Small intestine (tissue), 16 donors: ENCODE results near the gene ZNF224. TPM values are rescaled to one million over a fixed set of nuclear protein-coding genes. Genes with fewer than 3 reads are reported as not detected.

Experiments
- DNase-seq, 2 donors: peaks; one replicate each; pipeline versions ENCODE4 v3.0.0 to v3.0.0-alpha.2; 2013
- FAIRE-seq: peaks from 2 replicates; lab custom pipeline; 2012; peaks lifted over from hg19 to GRCh38; lab: Jason Lieb, UNC
- H3K27ac ChIP-seq, 3 donors: one replicate each; pipeline ENCODE4 v1.5.1; 2013; ENCODE audit warnings: low read length in 2 of 3, mild to moderate bottlenecking in 2 of 3, control low read depth in 1 of 3, inconsistent platforms in 1 of 3, low read depth in 1 of 3, moderate library complexity in 1 of 3
- H3K27me3 ChIP-seq, 3 donors: one replicate each; pipeline ENCODE4 v1.6.1; 2013; ENCODE audit warnings: low read length in 3 of 3, inconsistent platforms in 1 of 3; ENCODE audit not compliant: control insufficient read depth in 3 of 3, insufficient read depth in 3 of 3
- H3K36me3 ChIP-seq, 3 donors: one replicate each; pipeline ENCODE4 v1.6.1; 2013; ENCODE audit warnings: low read length in 3 of 3, inconsistent platforms in 1 of 3, low read depth in 1 of 3, mild to moderate bottlenecking in 1 of 3, moderate library complexity in 1 of 3; ENCODE audit not compliant: control insufficient read depth in 3 of 3, insufficient read depth in 2 of 3
- H3K4me1 ChIP-seq, 3 donors: one replicate each; pipeline ENCODE4 v1.6.1; 2013; ENCODE audit warnings: low read length in 2 of 3, inconsistent platforms in 1 of 3, low read depth in 1 of 3, mild to moderate bottlenecking in 1 of 3, moderate library complexity in 1 of 3; ENCODE audit not compliant: control insufficient read depth in 3 of 3, insufficient read depth in 2 of 3
- H3K4me3 ChIP-seq, 3 donors: one replicate each; pipeline ENCODE4 v1.5.1; 2013; ENCODE audit warnings: low read length in 3 of 3, control low read depth in 1 of 3, inconsistent platforms in 1 of 3, low read depth in 1 of 3, mild to moderate bottlenecking in 1 of 3, moderate library complexity in 1 of 3
- H3K9me3 ChIP-seq, 2 donors: one replicate each; pipeline ENCODE4 v1.6.1; 2013; ENCODE audit warnings: low read depth in 1 of 2, low read length in 1 of 2; ENCODE audit not compliant: control insufficient read depth in 2 of 2, insufficient read depth in 1 of 2
- WGBS, 3 donors: extraction: QIAGEN DNeasy Blood & Tissue Kit; methylation state at CpG; one replicate each; pipeline ENCODE4 v1.1.7; 2013; 5-methylcytosine and 5-hydroxymethylcytosine counted together
- long read RNA-seq, 10 donors: transcript quantifications; one replicate each; lab custom pipeline, GENCODE V29; 2026
- polyA plus RNA-seq, 4 donors: library from polyadenylated mRNA; stranded (reverse) in 3 of 4; unstranded in 1 of 4; fragments of 200-250 nt in 3 of 4; fragments of 120-200 nt in 1 of 4; gene quantifications; one replicate each; pipeline versions ENCODE4 v1.2.1 to v1.2.3, GENCODE V29; 2013
- donor health status: healthy with polysubstance abuse.
- donor health status: control.
- donor health status: control.
- donor health status: Bipolar disorder and iron deficiency.
- donor health status: healthy.

The ZNF224 gene
- 10 to 100 TPM in 3 of 4 donors, 1 to 10 TPM in 1; 8.3 to 46.4 (median 22.8) TPM for polyA plus RNA-seq
- long read RNA-seq, donor 1, transcript ZNF224-208 (1 exons, 2,994 nt): minor isoform, 12 of 32 reads
- long read RNA-seq, donor 1, transcript ZNF224-203 (1 exons, 1,552 nt): major isoform, 18 of 32 reads
- long read RNA-seq, donor 1, partial matches to known transcripts: 0 of 32 reads
- long read RNA-seq, donor 1, other reads (novel, unspliced or antisense): 0 of 32 reads
- long read RNA-seq, donor 2, transcript ZNF224-208 (1 exons, 2,994 nt): major isoform, 5 of 9 reads
- long read RNA-seq, donor 2, partial matches to known transcripts: 0 of 9 reads
- long read RNA-seq, donor 2, other reads (novel, unspliced or antisense): 0 of 9 reads
- long read RNA-seq, donor 3, transcript ZNF224-208 (1 exons, 2,994 nt): major isoform, 9 of 20 reads
- long read RNA-seq, donor 3, transcript ZNF224-203 (1 exons, 1,552 nt): major isoform, 9 of 20 reads
- long read RNA-seq, donor 3, partial matches to known transcripts: 0 of 20 reads
- long read RNA-seq, donor 3, other reads (novel, unspliced or antisense): 0 of 20 reads
- long read RNA-seq, donor 4: 0 reads
- long read RNA-seq, donor 5, transcript ZNF224-208 (1 exons, 2,994 nt): major isoform, 5 of 9 reads
- long read RNA-seq, donor 5, partial matches to known transcripts: 0 of 9 reads
- long read RNA-seq, donor 5, other reads (novel, unspliced or antisense): 0 of 9 reads
- long read RNA-seq, donor 6, transcript ZNF224-208 (1 exons, 2,994 nt): major isoform, 5 of 12 reads
- long read RNA-seq, donor 6, partial matches to known transcripts: 0 of 12 reads
- long read RNA-seq, donor 6, other reads (novel, unspliced or antisense): 0 of 12 reads
- long read RNA-seq, donor 7, transcript ZNF224-208 (1 exons, 2,994 nt): major isoform, 9 of 13 reads
- long read RNA-seq, donor 7, partial matches to known transcripts: 0 of 13 reads
- long read RNA-seq, donor 7, other reads (novel, unspliced or antisense): 0 of 13 reads
- long read RNA-seq, donor 8, partial matches to known transcripts: 0 of 3 reads
- long read RNA-seq, donor 8, other reads (novel, unspliced or antisense): 0 of 3 reads
- long read RNA-seq, donor 9, partial matches to known transcripts: 0 of 3 reads
- long read RNA-seq, donor 9, other reads (novel, unspliced or antisense): 0 of 3 reads
- long read RNA-seq, donor 10, transcript ZNF224-208 (1 exons, 2,994 nt): major isoform, 12 of 21 reads
- long read RNA-seq, donor 10, partial matches to known transcripts: 0 of 21 reads
- long read RNA-seq, donor 10, other reads (novel, unspliced or antisense): 6 of 21 reads

DNA sequence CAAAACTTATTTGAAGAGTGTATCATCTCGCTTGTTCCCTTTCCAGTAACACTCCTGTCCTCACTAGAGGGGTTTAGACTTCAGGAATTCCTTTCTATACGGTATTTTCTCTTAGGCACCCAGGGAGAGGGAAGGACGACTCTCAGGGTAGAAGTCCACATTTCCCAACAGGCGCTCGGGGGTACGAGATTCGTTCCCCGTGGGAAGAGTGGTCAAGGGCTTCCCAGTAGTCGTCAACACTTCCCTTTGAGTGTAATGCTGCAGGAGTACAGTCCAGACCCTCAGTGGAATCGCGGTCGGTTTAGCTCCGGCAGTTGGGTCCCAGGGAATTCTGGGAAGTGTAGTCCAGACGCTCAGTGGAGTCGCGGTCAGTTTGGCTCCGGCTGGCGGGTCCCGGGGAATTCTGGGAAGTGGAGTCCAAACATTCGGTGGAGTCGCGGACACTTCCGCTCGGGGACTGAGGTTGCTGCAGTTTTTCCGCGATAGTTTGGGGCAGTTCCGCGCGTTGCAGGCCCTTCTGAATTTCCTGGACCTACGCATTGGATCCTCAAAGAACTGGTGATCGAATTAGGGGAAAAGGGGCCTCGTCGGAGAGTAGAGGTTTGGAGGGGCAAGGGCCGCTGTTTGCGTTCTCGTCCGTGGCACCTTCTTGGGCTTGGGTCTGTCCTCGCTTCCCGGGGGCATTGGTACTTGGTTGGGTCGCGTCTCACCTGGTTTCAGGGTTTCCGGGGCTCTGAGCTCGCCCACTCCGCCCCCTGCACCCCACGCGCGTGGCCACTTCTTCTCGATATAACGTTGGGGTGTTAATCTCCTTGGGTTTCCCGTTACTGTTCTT lies at the start of gene ZNF224:
Gene ZNF224 (plus strand): TSS at position 431 of the 835 bp plus-strand sequence. CDS start 3,513 bp downstream, outside the sequence.
- Histone ChIP-seq H3K27ac (peak within 1 kb of the TSS; percentile 55 to 87 (median 59)), H3K4me3 (peak within 1 kb of the TSS; percentile 75 to 93 (median 83)), H3K27me3 (no peaks in the 10 kb centered on the region), H3K36me3 (peaks cover 2 to 14% (median 5%) of the 10 kb centered on the region in 3 donors), H3K4me1 (no peaks in the 10 kb centered on the region), H3K9me3 (no peaks in the 10 kb centered on the region)
- 0% methylated on average over 50 of the region's 50 CpGs for WGBS, 3 donors
- DNase-seq: peak; percentile 94 to 96
- FAIRE-seq: no peak

DNA sequence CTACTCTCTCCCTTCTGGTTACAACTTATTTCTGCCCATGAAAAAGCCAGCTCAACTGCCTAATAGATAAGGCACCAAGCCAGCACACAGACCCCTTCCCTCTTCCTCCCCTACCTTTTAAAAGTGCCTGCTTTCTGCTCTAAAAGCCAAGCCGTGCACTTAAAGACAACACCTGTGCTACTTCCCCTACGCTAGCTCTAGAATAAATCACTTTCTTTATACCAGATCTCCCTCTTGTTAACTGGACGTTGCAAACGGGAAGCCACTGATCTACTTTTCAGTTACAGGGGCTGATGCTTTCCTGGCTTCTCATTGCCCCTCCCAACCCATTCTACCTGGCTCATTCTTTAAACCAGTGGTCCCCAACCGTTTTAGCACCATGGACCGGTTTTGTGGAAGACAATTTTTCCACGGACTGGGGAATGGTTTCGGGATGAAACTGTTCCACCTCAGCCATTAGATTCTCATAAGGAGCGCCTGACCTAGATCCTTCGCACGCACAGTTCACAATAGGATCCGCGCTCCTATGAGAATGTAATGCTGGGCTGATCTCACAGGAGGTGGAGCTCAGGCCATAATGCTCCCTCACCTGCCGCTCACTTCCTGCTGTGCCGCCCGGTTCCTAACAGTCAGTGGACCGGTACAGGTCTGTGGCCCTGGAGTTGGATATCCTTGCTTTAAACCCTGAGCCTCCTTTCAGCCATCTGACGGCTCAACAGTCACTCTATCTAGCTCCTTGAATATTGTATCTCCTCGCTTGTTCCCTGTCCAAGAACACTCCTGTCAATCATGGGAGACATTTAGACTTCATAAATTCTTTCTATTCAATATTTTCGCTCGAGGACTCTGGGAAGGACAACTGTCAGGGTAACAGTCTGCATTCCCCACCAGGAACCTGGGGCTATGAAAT lies 43.2 kb upstream of the ZNF224 start:
- no peak for FAIRE-seq
- Histone ChIP-seq H3K4me3 (peak overlapping the region; percentile 70), H3K27ac (peak overlapping the region; percentile 53 to 94 (median 88)), H3K9me3 (peaks cover 1 to 7% of the 10 kb centered on the region in 2 donors), H3K4me1 (peaks cover 0 to 3% (median 2%) of the 10 kb centered on the region in 3 donors), H3K27me3 (no peaks in the 10 kb centered on the region), H3K36me3 (peaks cover 0 to 8% (median 2%) of the 10 kb centered on the region in 3 donors)
- WGBS, 3 donors: 11 to 17% (median 12%) methylated on average over 21 of the region's 21 CpGs
- DNase-seq: peak; percentile 71 to 79

DNA sequence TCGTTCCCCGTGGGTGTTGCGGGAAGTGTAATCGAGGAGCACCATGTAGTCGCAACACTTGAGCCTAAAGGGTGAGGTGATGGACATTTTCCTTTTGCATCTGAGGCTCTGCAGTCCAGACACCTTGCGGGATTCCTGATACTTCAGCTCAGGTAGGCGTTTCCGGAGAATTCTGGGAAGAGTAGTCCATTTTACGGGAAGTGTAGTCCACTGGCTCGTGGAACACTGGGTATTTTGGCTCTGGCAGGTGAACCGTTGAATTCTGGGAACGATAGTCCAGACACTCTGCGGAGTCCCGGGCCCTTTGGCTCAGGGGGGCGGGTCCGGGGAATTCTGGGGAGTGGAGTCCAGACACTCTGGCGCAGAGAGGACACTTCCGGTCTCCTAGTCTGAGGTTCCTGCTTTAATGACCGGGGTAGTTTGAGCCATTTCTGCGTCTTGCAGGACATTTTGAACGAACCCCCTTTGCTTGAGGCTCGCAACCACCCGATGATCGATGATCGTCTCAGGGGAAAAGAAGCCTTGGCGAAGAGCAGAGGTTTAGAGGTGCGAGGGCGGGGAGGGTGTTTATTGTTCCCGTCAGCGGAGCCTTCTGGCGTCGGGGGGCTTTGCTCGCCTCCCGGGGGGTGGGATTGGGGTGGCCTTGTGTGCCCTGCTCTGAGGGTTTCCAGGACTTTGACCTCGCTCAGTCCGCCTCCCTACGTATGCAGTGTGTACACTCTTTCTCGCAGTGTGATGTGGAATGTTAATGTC lies 42.3 kb upstream of the ZNF224 start, which contains the start of gene ZNF223:
Gene ZNF223 (plus strand): TSS at position 387 of the 753 bp plus-strand sequence. CDS start 3,141 bp downstream, outside the sequence.
- 2 to 3% (median 2%) methylated on average over 38 of the region's 38 CpGs for WGBS, 3 donors
- FAIRE-seq (peak; percentile 84), DNase-seq (peak; percentile 97 to 99)
- Histone ChIP-seq H3K36me3 (peaks cover 0 to 15% (median 2%) of the 10 kb centered on the region in 3 donors), H3K9me3 (peaks cover 1 to 7% of the 10 kb centered on the region in 2 donors), H3K27me3 (no peaks in the 10 kb centered on the region), H3K4me1 (peaks cover 0 to 3% (median 2%) of the 10 kb centered on the region in 3 donors), H3K27ac (peak within 1 kb of the TSS; percentile 53 to 94 (median 88)), H3K4me3 (peak within 1 kb of the TSS; percentile 70)

DNA sequence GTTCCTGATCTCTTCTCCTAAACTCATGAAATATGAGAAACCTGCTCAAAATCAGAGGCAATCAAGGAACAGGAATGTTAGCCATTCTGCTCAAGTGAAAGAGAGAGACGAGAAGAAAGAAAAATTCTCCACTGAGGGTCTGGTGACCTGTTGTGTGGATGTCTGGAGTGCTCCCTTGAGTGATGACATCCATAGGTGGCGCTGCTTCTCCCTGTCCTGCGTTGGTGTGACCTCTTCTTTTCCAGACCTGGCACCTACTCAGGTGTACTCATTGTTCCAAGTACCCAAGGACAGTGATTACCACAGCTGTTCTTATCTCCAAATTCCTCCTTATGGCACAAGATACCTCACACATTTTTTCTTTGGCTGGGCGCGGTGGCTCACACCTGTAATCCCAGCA lies 38.3 kb upstream of the ZNF224 start:
- no peak for FAIRE-seq
- WGBS, 3 donors: 94 to 95% (median 94%) methylated on average over 5 of the region's 5 CpGs
- H3K36me3 ChIP-seq: peaks cover 2 to 44% (median 4%) of the 10 kb centered on the region in 3 donors
- H3K27ac ChIP-seq: no peak overlapping the region
- no peak for DNase-seq
- peaks cover 0 to 3% (median 0%) of the 10 kb centered on the region in 3 donors for H3K4me1 ChIP-seq
- no peaks in the 10 kb centered on the region for H3K27me3 ChIP-seq
- H3K9me3 ChIP-seq: peaks cover 0 to 10% of the 10 kb centered on the region in 2 donors
- no peak overlapping the region for H3K4me3 ChIP-seq

DNA sequence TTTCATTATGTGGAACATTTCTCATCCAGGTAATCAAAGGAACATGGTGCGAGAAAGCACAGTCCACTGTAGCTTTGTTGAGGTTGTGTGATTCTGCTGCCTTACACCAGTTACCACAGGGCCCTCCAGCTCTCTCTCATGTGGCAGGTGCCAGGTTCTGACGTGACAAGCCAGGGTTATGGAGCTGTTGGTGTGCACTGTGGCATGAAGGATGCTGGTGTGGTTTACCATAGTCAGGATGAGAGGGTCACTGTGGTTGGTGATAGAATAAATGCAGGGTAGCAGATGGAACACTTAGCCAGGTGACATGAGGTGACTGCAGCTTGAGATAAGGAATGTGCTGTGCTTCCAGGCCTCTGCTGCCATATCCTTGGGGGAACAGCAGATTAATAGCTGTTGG lies 34.9 kb upstream of the ZNF224 start:
- H3K27ac ChIP-seq: no peak overlapping the region
- peaks cover 16 to 53% (median 18%) of the 10 kb centered on the region in 3 donors for H3K36me3 ChIP-seq
- peaks cover 0 to 20% of the 10 kb centered on the region in 2 donors for H3K9me3 ChIP-seq
- H3K4me1 ChIP-seq: no peaks in the 10 kb centered on the region
- WGBS, 3 donors: 85 to 94% (median 86%) methylated on average over 2 of the region's 2 CpGs
- no peaks in the 10 kb centered on the region for H3K27me3 ChIP-seq
- no peak overlapping the region for H3K4me3 ChIP-seq
- no peak for DNase-seq
- FAIRE-seq: no peak

DNA sequence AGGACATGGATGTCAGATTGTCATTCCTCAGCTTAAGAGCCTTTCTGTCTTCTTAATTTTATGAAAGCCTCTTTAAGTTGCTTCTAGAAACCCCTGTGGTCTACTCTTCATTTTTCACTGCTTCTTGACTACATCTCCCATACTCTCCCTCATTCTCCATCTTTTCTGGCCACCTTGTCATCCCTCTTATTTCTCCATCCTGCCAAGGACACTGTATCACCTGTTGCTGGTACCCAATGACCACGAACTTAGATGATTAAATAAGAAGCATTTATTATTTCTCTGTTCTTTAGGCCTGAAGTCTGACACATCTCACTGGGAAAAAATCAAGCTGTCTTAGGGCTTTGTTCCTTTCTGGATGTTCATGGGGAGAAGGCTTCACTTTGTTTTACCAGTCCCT lies 33.1 kb upstream of the ZNF224 start:
- Histone ChIP-seq H3K9me3 (peaks cover 0 to 25% of the 10 kb centered on the region in 2 donors), H3K4me1 (no peaks in the 10 kb centered on the region), H3K27me3 (no peaks in the 10 kb centered on the region), H3K36me3 (peaks cover 23 to 47% (median 23%) of the 10 kb centered on the region in 3 donors), H3K4me3 (no peak overlapping the region), H3K27ac (no peak overlapping the region)
- DNase-seq: no peak
- no peak for FAIRE-seq
- WGBS, 3 donors: 92 to 96% (median 93%) methylated on average over 1 of the region's 1 CpG
